HepG2 (cell line): ENCODE measurements around the gene CFAP119. TPM values are rescaled to one million over a fixed set of nuclear protein-coding genes. Genes with fewer than 3 reads are reported as not detected.

Experiments
- ATAC-seq: fragments of 200-7000 bp; cut with Tn5 transposase; 3 replicates; pipeline ENCODE4 v1.9.1; 2020; ENCODE audit warnings: mild to moderate bottlenecking, moderate library complexity
- BruUV-seq: library from RNA; stranded (reverse); fragments of 400-500 nt; replicated peaks from 2 replicates; lab custom pipeline; 2021; lab: Mats Ljungman, UMichigan
- CTCF ChIA-PET: fragments of 300-600 bp; formaldehyde crosslinking; extraction: SDS; loops from one replicate; lab custom pipeline; 2021; ENCODE audit warnings: low total read pairs, inconsistent platforms, low intra/inter-chr PET ratio; lab: Yijun Ruan, JAX
- POLR2A ChIA-PET: fragments of 350-600 bp; sonication (Branson Sonifier 250); formaldehyde crosslinking; loops from one replicate; lab custom pipeline; 2020; ENCODE audit warnings: antibody characterized with exemption, inconsistent platforms; lab: Yijun Ruan, JAX
- DNase-seq: peaks from one replicate; pipeline ENCODE4 v3.0.0-alpha.2; 2015; ENCODE audit warnings: low spot score
- FAIRE-seq: peaks from 3 replicates; lab custom pipeline; 2011; peaks lifted over from hg19 to GRCh38; lab: Jason Lieb, UNC
- H2AFZ ChIP-seq: one replicate; pipeline ENCODE4 v1.6.1; 2011; ENCODE audit warnings: low read length, inconsistent platforms
- H3K27ac ChIP-seq: fragments of 300-600 bp; 3 replicates; pipeline ENCODE4 v1.8.0; 2011; ENCODE audit warnings: mixed run types, mild to moderate bottlenecking, mixed read lengths, low read length, inconsistent platforms; ENCODE audit not compliant: insufficient read depth; ENCODE audit errors: extremely low read length
- H3K27me3 ChIP-seq, 2 experiments: fragments of 200-600 bp in 1 of 2; 2 replicates in 1 of 2; 3 replicates in 1 of 2; pipeline versions ENCODE4 v1.6.0 to v1.8.0; 2011; ENCODE audit warnings: low read length in 2 of 2, mild to moderate bottlenecking in 2 of 2, moderate library complexity in 2 of 2, inconsistent platforms in 1 of 2; ENCODE audit not compliant: insufficient read depth in 2 of 2, control insufficient read depth in 1 of 2
- H3K36me3 ChIP-seq, 2 experiments: fragments of 200-600 bp in 1 of 2; replicated peaks in 1 of 2; 2 replicates in 1 of 2; 3 replicates in 1 of 2; pipeline versions ENCODE4 v1.5.1 to v1.8.0; 2011; ENCODE audit warnings: low read length in 2 of 2, inconsistent platforms in 1 of 2; ENCODE audit not compliant: insufficient read depth in 2 of 2, control insufficient read depth in 1 of 2
- H3K4me1 ChIP-seq: 2 replicates; pipeline ENCODE4 v1.5.1; 2012; ENCODE audit warnings: low read length, inconsistent platforms; ENCODE audit not compliant: insufficient read depth
- H3K4me2 ChIP-seq: 2 replicates; pipeline ENCODE4 v1.6.0; 2011; ENCODE audit warnings: low read depth, low read length, inconsistent platforms
- H3K4me3 ChIP-seq, 3 experiments: fragments of 200-600 bp in 1 of 3; sonication (generic), shearing (Covaris generic) in 1 of 3; replicated peaks in 1 of 3; 2 replicates each; pipeline ENCODE4 v1.5.1; 2011 to 2016; ENCODE audit warnings: low read length in 3 of 3, inconsistent platforms in 2 of 3, low read depth in 2 of 3, mild to moderate bottlenecking in 2 of 3, control low read depth in 1 of 3, mixed read lengths in 1 of 3; ENCODE audit not compliant: insufficient read depth in 1 of 3
- H3K79me2 ChIP-seq: one replicate; pipeline ENCODE4 v1.6.1; 2011; ENCODE audit warnings: low read length, inconsistent platforms; ENCODE audit not compliant: insufficient read depth
- H3K9ac ChIP-seq: 2 replicates; pipeline ENCODE4 v1.6.0; 2011; ENCODE audit warnings: mild to moderate bottlenecking, low read depth, low read length, inconsistent platforms; ENCODE audit not compliant: insufficient read depth
- H3K9me3 ChIP-seq: 2 replicates; pipeline ENCODE4 v1.5.1; 2012; ENCODE audit warnings: mild to moderate bottlenecking, low read length
- H4K20me1 ChIP-seq: 2 replicates; pipeline ENCODE4 v1.6.0; 2011; ENCODE audit warnings: inconsistent platforms, mild to moderate bottlenecking, low read length, moderate library complexity; ENCODE audit not compliant: insufficient read depth
- CEBPG ChIP-seq: IDR thresholded peaks from 2 replicates; pipeline ENCODE4 v1.6.1; 2016
- IRF2 ChIP-seq: IDR thresholded peaks from 2 replicates; pipeline ENCODE4 v1.6.1; 2018; ENCODE audit warnings: missing genetic modification reagents, missing compliant biosample characterization
- NFE2L2 ChIP-seq: fragments of 150-350 bp; IDR thresholded peaks from 2 replicates; pipeline ENCODE4 v1.6.1; 2014; ENCODE audit warnings: low read length
- ZFP1 ChIP-seq: IDR thresholded peaks from 2 replicates; pipeline ENCODE4 v1.6.1; 2016
- ZNF136 ChIP-seq: sonication (generic); formaldehyde crosslinking; IDR thresholded peaks from 2 replicates; pipeline ENCODE4 v1.8.1; 2022; ENCODE audit warnings: low read depth, mild to moderate bottlenecking, moderate library complexity, missing genetic modification reagents
- ZNF232 ChIP-seq: sonication (generic); formaldehyde crosslinking; IDR thresholded peaks from 2 replicates; pipeline ENCODE4 v1.4.0; 2020; ENCODE audit warnings: missing genetic modification reagents, borderline replicate concordance
- ZNF3 ChIP-seq: IDR thresholded peaks from 2 replicates; pipeline ENCODE4 v1.7.0; 2017; ENCODE audit warnings: inconsistent platforms
- ZSCAN9 ChIP-seq: IDR thresholded peaks from 2 replicates; pipeline ENCODE4 v1.6.1; 2016; ENCODE audit warnings: borderline replicate concordance
- WGBS: methylation state at CpG from one replicate; pipeline ENCODE4 v1.1.6; 2017; ENCODE audit warnings: low lambda C conversion rate; 5-methylcytosine and 5-hydroxymethylcytosine counted together
- in situ Hi-C: cut with HindIII; loops from 2 replicates; pipeline ENCODE4 v1.10.0; 2017; ENCODE audit warnings: low pct_unique_long_range_greater_than_20kb; ENCODE audit not compliant: extremely low pct_ligation_motif_present
- intact Hi-C: fragments of 100-400 bp; cut with micrococcal nuclease; formaldehyde crosslinking; loops from one replicate; pipeline ENCODE4 v1.10.0; 2022; ENCODE audit not compliant: unreplicated experiment
- polyA plus RNA-seq, 8 experiments: library from polyadenylated mRNA; depleted of rRNA in 3 of 8; stranded (reverse) in 7 of 8; unstranded in 1 of 8; fragments of >200 nt; fragmentation: Illumina TruSeq in 4 of 8; extraction: Trizol in 4 of 8; gene quantifications; 2 replicates each; pipeline versions ENCODE4 v1.2.1 to v1.2.3, GENCODE V29; 2011 to 2016; ENCODE audit warnings: low read depth in 4 of 8, missing spikeins in 1 of 8, mixed read lengths in 1 of 8; ENCODE audit not compliant: insufficient read depth in 1 of 8
- total RNA-seq, 5 experiments: library from RNA; depleted of rRNA; stranded (reverse); fragments of >200 nt; fragmentation: Illumina TruSeq; extraction: Trizol; gene quantifications; 2 replicates each; pipeline ENCODE4 v1.2.3, GENCODE V29; 2016; ENCODE audit warnings: low read depth in 1 of 5
- TF ChIP-seq, protein P1 (sequence below): sonication (generic); formaldehyde crosslinking; IDR thresholded peaks from 2 replicates; pipeline ENCODE4 v1.4.0; 2020; ENCODE audit warnings: mild to moderate bottlenecking, low read depth, missing genetic modification reagents
- TF ChIP-seq, protein P2 (sequence below): sonication (generic); formaldehyde crosslinking; IDR thresholded peaks from 2 replicates; pipeline ENCODE4 v1.8.0; 2022; ENCODE audit warnings: mild to moderate bottlenecking, missing genetic modification reagents; ENCODE audit not compliant: insufficient replicate concordance
- TF ChIP-seq, protein P3 (sequence below): sonication (generic); formaldehyde crosslinking; IDR thresholded peaks from 2 replicates; pipeline ENCODE4 v1.5.0; 2020; ENCODE audit warnings: mild to moderate bottlenecking, missing genetic modification reagents, moderate library complexity
- TF ChIP-seq, protein P4 (sequence below): sonication (generic); formaldehyde crosslinking; IDR thresholded peaks from 2 replicates; pipeline ENCODE4 v1.5.1; 2020; ENCODE audit warnings: mild to moderate bottlenecking, missing genetic modification reagents
- TF ChIP-seq, protein P5 (sequence below): sonication (generic); formaldehyde crosslinking; IDR thresholded peaks from 2 replicates; pipeline ENCODE4 v1.5.0; 2020; ENCODE audit warnings: mild to moderate bottlenecking, missing genetic modification reagents

The CFAP119 gene
- total and polyA plus RNA-seq, 2 of the 13 experiments (the other 11 are each of a cell fraction or from before 2014, with no cell fraction given) = 6.4 TPM

DNA sequence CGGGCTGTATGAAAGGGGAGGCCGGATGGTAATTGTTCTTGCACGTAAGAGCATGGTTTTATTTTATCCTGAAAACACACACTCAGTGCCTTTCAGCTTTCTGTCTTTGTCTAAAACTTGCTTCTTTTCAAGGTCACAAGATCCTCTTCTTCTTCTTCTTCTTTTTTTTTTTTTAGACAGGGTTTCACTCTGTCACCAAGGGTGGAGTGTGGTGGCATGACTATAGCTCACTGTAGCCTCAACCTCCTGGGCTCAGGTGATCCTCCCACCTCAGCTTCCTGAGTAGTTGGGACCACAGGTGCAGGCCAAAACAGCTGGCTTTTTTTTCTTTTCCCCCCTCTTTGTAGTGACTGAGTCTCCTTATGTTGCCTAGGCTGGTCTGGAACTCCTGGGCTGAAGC lies 41.1 kb upstream of the CFAP119 start (continued):
- TF ChIP-seq ZSCAN9 (CRISPR knock-in tag) = no peak
- no peak for TF ChIP-seq ZNF232 (CRISPR knock-in tag)
- TF ChIP-seq IRF2 (CRISPR knock-in tag) = no peak
- TF ChIP-seq, protein P1, sequence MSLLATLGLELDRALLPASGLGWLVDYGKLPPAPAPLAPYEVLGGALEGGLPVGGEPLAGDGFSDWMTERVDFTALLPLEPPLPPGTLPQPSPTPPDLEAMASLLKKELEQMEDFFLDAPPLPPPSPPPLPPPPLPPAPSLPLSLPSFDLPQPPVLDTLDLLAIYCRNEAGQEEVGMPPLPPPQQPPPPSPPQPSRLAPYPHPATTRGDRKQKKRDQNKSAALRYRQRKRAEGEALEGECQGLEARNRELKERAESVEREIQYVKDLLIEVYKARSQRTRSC (CRISPR knock-in tag) = no peak
- TF ChIP-seq CEBPG (CRISPR knock-in tag) = no peak
- TF ChIP-seq, protein P2, sequence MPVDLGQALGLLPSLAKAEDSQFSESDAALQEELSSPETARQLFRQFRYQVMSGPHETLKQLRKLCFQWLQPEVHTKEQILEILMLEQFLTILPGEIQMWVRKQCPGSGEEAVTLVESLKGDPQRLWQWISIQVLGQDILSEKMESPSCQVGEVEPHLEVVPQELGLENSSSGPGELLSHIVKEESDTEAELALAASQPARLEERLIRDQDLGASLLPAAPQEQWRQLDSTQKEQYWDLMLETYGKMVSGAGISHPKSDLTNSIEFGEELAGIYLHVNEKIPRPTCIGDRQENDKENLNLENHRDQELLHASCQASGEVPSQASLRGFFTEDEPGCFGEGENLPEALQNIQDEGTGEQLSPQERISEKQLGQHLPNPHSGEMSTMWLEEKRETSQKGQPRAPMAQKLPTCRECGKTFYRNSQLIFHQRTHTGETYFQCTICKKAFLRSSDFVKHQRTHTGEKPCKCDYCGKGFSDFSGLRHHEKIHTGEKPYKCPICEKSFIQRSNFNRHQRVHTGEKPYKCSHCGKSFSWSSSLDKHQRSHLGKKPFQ (CRISPR knock-in tag) = no peak
- no peak for TF ChIP-seq ZFP1 (CRISPR knock-in tag)
- TF ChIP-seq, all 625 proteins: peak for 0

- BruUV-seq = no TSS peak
- FAIRE-seq = peak; percentile 84
- POLR2A ChIA-PET = interaction anchor here (0.7 to 7.0 kb wide), 4 partner anchors 8 to 49 kb away, joined by 3 to 42 read pairs (median 4); no protein-coding TSS in a partner anchor
- TF ChIP-seq, protein P3, sequence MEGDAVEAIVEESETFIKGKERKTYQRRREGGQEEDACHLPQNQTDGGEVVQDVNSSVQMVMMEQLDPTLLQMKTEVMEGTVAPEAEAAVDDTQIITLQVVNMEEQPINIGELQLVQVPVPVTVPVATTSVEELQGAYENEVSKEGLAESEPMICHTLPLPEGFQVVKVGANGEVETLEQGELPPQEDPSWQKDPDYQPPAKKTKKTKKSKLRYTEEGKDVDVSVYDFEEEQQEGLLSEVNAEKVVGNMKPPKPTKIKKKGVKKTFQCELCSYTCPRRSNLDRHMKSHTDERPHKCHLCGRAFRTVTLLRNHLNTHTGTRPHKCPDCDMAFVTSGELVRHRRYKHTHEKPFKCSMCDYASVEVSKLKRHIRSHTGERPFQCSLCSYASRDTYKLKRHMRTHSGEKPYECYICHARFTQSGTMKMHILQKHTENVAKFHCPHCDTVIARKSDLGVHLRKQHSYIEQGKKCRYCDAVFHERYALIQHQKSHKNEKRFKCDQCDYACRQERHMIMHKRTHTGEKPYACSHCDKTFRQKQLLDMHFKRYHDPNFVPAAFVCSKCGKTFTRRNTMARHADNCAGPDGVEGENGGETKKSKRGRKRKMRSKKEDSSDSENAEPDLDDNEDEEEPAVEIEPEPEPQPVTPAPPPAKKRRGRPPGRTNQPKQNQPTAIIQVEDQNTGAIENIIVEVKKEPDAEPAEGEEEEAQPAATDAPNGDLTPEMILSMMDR (CRISPR knock-in tag) = peak; percentile 33; the same call in 1 of the 2 replicates
- TF ChIP-seq, protein P4, sequence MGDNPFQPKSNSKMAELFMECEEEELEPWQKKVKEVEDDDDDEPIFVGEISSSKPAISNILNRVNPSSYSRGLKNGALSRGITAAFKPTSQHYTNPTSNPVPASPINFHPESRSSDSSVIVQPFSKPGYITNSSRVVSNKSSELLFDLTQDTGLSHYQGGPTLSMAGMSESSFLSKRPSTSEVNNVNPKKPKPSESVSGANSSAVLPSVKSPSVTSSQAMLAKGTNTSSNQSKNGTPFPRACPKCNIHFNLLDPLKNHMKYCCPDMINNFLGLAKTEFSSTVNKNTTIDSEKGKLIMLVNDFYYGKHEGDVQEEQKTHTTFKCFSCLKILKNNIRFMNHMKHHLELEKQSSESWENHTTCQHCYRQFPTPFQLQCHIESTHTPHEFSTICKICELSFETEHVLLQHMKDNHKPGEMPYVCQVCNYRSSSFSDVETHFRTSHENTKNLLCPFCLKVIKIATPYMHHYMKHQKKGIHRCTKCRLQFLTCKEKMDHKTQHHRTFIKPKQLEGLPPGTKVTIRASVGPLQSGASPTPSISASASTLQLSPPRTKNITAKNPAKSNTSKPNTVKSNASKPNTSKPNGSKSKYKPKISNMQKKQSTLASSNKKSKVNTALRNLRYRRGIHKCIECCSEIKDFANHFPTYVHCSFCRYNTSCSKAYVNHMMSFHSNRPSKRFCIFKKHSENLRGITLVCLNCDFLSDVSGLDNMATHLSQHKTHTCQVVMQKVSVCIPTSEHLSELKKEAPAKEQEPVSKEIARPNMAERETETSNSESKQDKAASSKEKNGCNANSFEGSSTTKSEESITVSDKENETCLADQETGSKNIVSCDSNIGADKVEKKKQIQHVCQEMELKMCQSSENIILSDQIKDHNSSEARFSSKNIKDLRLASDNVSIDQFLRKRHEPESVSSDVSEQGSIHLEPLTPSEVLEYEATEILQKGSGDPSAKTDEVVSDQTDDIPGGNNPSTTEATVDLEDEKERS (CRISPR knock-in tag) = no peak
- TF ChIP-seq, protein P5, sequence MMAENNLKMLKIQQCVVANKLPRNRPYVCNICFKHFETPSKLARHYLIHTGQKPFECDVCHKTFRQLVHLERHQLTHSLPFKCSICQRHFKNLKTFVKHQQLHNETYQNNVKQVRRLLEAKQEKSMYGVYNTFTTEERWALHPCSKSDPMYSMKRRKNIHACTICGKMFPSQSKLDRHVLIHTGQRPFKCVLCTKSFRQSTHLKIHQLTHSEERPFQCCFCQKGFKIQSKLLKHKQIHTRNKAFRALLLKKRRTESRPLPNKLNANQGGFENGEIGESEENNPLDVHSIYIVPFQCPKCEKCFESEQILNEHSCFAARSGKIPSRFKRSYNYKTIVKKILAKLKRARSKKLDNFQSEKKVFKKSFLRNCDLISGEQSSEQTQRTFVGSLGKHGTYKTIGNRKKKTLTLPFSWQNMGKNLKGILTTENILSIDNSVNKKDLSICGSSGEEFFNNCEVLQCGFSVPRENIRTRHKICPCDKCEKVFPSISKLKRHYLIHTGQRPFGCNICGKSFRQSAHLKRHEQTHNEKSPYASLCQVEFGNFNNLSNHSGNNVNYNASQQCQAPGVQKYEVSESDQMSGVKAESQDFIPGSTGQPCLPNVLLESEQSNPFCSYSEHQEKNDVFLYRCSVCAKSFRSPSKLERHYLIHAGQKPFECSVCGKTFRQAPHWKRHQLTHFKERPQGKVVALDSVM (CRISPR knock-in tag) = peak; percentile 98
- 0 out of 2 replicates have a peak, but pooled peaks have one; percentile 13 for TF ChIP-seq ZNF136
- peak; percentile 38; the same call in 1 of the 2 replicates for TF ChIP-seq ZNF3 (CRISPR knock-in tag)
- peak; percentile 64 for TF ChIP-seq NFE2L2
Measured at GRCh38 chr16:30797670-30798309, 35.9 kb upstream of the CFAP119 start.

More at GRCh38 chr16:30797670-30798309, 35.9 kb upstream of the CFAP119 start:
- Histone ChIP-seq H3K36me3 (no peaks in the 10 kb centered on the region), H3K27ac (no peak overlapping the region), H3K4me2 (no peak overlapping the region), H3K4me3 (no peak overlapping the region), H3K9ac (no peak overlapping the region), H3K79me2 (no peaks in the 10 kb centered on the region), H3K27me3 (peaks cover 0 to 9% of the 10 kb centered on the region in 2 experiments; a peak in 2 of 5 replicates), H3K9me3 (no peaks in the 10 kb centered on the region), H4K20me1 (no peaks in the 10 kb centered on the region), H3K4me1 (peaks cover 48% of the 10 kb centered on the region), H2AFZ (no peak overlapping the region)
- DNase-seq (peak; percentile 45), ATAC-seq (peak; percentile 82)
- 38% methylated on average over 8 of the region's 8 CpGs for WGBS
- in situ Hi-C loops (no loop called here), intact Hi-C loops (no loop called here)
- CTCF ChIA-PET = no interaction called here
